MCF 10A (cell line): ENCODE data around the gene RLBP1. TPM values are rescaled to one million over a fixed set of nuclear protein-coding genes. Genes with fewer than 3 reads are reported as not detected.
A peak's percentile ranks its signal among the peaks of the same experiment; 100 is the strongest.

Source experiments
- BruUV-seq: library from RNA; stranded (reverse); fragments of 400-500 nt; replicated peaks from 2 replicates; lab custom pipeline; 2021; lab: Mats Ljungman, UMichigan
- CTCF ChIA-PET: fragments of 300-600 bp; sonication (Branson Sonifier 250); formaldehyde crosslinking; extraction: SDS; loops from one replicate; lab custom pipeline; 2021; ENCODE audit warnings: antibody characterized with exemption, inconsistent platforms; lab: Yijun Ruan, JAX
- POLR2A ChIA-PET: fragments of 300-600, 350-650 bp; sonication (Branson Sonifier 250); formaldehyde crosslinking; extraction: SDS; loops from one replicate; lab custom pipeline; 2020; ENCODE audit warnings: antibody characterized with exemption, inconsistent platforms; lab: Yijun Ruan, JAX
- DNase-seq: peaks from one replicate; pipeline ENCODE4 v3.0.0-alpha.2; 2018; ENCODE audit not compliant: unreplicated experiment
- H3K27ac Mint-ChIP-seq: one replicate; pipeline ENCODE4 v1.8.0; 2022; ENCODE audit warnings: mild to moderate bottlenecking, low read depth, mixed read lengths; ENCODE audit not compliant: unreplicated experiment
- H3K27me3 Mint-ChIP-seq: one replicate; pipeline ENCODE4 v1.8.0; 2022; ENCODE audit warnings: mixed read lengths; ENCODE audit not compliant: insufficient read depth, unreplicated experiment
- H3K36me3 Mint-ChIP-seq: one replicate; pipeline ENCODE4 v1.8.0; 2022; ENCODE audit warnings: mild to moderate bottlenecking, moderate library complexity, mixed read lengths; ENCODE audit not compliant: insufficient read depth, unreplicated experiment
- H3K4me1 Mint-ChIP-seq: one replicate; pipeline ENCODE4 v1.8.0; 2022; ENCODE audit warnings: mixed read lengths; ENCODE audit not compliant: insufficient read depth, unreplicated experiment
- H3K4me3 Mint-ChIP-seq: one replicate; pipeline ENCODE4 v1.8.0; 2022; ENCODE audit warnings: mild to moderate bottlenecking, moderate library complexity, mixed read lengths; ENCODE audit not compliant: unreplicated experiment
- H3K9me3 Mint-ChIP-seq: one replicate; pipeline ENCODE4 v1.8.0; 2022; ENCODE audit warnings: mixed read lengths; ENCODE audit not compliant: unreplicated experiment
- CTCF ChIP-seq: fragments of 200-600 bp; IDR thresholded peaks from one replicate; pipeline ENCODE4 v1.8.0; 2022; ENCODE audit warnings: antibody characterized with exemption, mild to moderate bottlenecking; ENCODE audit not compliant: unreplicated experiment
- intact Hi-C: fragments of 100-400 bp; cut with micrococcal nuclease; formaldehyde crosslinking; loops from 2 replicates; pipeline ENCODE4 v1.14.1; 2022
- total RNA-seq: library from RNA; stranded (reverse); gene quantifications from 2 replicates; pipeline ENCODE4 v1.2.3, GENCODE V29; 2022

Gene RLBP1
- total RNA-seq, 1 experiment from 2014 or later = not detected

- POLR2A ChIA-PET = interaction anchor here (1.0 kb wide), 1 partner anchor 137 kb away, joined by 3 read pairs; the partner anchor contains the start of gene POLG
- intact Hi-C loops = no loop called here
- Mint-ChIP-seq H3K27ac (peak overlapping the region; percentile 5), H3K9me3 (no peaks in the 10 kb centered on the region), H3K4me3 (no peak overlapping the region), H3K4me1 (peaks cover 7% of the 10 kb centered on the region), H3K27me3 (no peaks in the 10 kb centered on the region), H3K36me3 (peaks cover 35% of the 10 kb centered on the region)
- TF ChIP-seq CTCF = no peak
- CTCF ChIA-PET = interaction anchor here (0.6 to 6.7 kb wide), 2 partner anchors 9 to 1024 kb away, joined by 6 to 67 read pairs; no protein-coding TSS in a partner anchor
- no TSS peak for BruUV-seq
- DNase-seq = peak; percentile 46
Measured at GRCh38 chr15:89197503-89197971, 23.8 kb downstream of the RLBP1 start.

GRCh38 chr15:89196994-89197393 is 24.4 kb downstream of the RLBP1 start:
- H3K27me3 Mint-ChIP-seq = no peaks in the 10 kb centered on the region
- no TSS peak for BruUV-seq
- no peak for TF ChIP-seq CTCF
- H3K36me3 Mint-ChIP-seq = peaks cover 37% of the 10 kb centered on the region
- peaks cover 7% of the 10 kb centered on the region for H3K4me1 Mint-ChIP-seq
- intact Hi-C loops = no loop called here
- H3K9me3 Mint-ChIP-seq = no peaks in the 10 kb centered on the region
- DNase-seq = peak; percentile 11
- H3K27ac Mint-ChIP-seq = peak overlapping the region; percentile 5
- POLR2A ChIA-PET = interaction anchor here (1.0 kb wide), 1 partner anchor 138 kb away, joined by 3 read pairs; the partner anchor contains the start of gene POLG
- CTCF ChIA-PET = interaction anchor here (6.7 kb wide), 1 partner anchor 10 kb away, joined by 67 read pairs; no protein-coding TSS in a partner anchor
- H3K4me3 Mint-ChIP-seq = no peak overlapping the region

- Mint-ChIP-seq H3K4me1 (peaks cover 7% of the 10 kb centered on the region), H3K27me3 (no peaks in the 10 kb centered on the region), H3K27ac (no peak overlapping the region), H3K9me3 (no peaks in the 10 kb centered on the region), H3K4me3 (no peak overlapping the region), H3K36me3 (peaks cover 39% of the 10 kb centered on the region)
- intact Hi-C loops = no loop called here
- POLR2A ChIA-PET = no interaction called here
- CTCF ChIA-PET = interaction anchor here (0.5 to 6.7 kb wide), 5 partner anchors 10 to 246 kb away, joined by 3 to 67 read pairs (median 4); no protein-coding TSS in a partner anchor
- TF ChIP-seq CTCF = no peak
- no TSS peak for BruUV-seq
- DNase-seq = no peak
Measured at GRCh38 chr15:89196241-89196640, 25.1 kb downstream of the RLBP1 start.

GRCh38 chr15:89195836-89196235 is 25.5 kb downstream of the RLBP1 start:
- intact Hi-C loops = no loop called here
- DNase-seq = no peak
- Mint-ChIP-seq H3K36me3 (peaks cover 38% of the 10 kb centered on the region), H3K9me3 (no peaks in the 10 kb centered on the region), H3K27ac (no peak overlapping the region), H3K27me3 (no peaks in the 10 kb centered on the region), H3K4me3 (no peak overlapping the region), H3K4me1 (peaks cover 7% of the 10 kb centered on the region)
- ChIA-PET CTCF (interaction anchor here (0.5 to 6.7 kb wide), 8 partner anchors 11 to 247 kb away, joined by 3 to 67 read pairs (median 4); no protein-coding TSS in a partner anchor), POLR2A (no interaction called here)
- TF ChIP-seq CTCF = no peak
- BruUV-seq = no TSS peak
